SK-N-SH (cell line): ENCODE data around the gene CAPN5. TPM values are rescaled to one million over a fixed set of nuclear protein-coding genes. Genes with fewer than 3 reads are reported as not detected.

ENCODE experiments used
- CTCF ChIA-PET: fragments of 300-600, 350-600 bp; formaldehyde crosslinking; extraction: SDS; loops from one replicate; lab custom pipeline; 2021; lab: Yijun Ruan, JAX
- POLR2A ChIA-PET: fragments of 350-600 bp; sonication (Branson Sonifier 250); formaldehyde crosslinking; extraction: SDS; loops from one replicate; lab custom pipeline; 2020; ENCODE audit warnings: antibody characterized with exemption, inconsistent platforms; lab: Yijun Ruan, JAX
- DNase-seq: peaks from one replicate; pipeline ENCODE4 v3.0.0; 2012
- H2AFZ ChIP-seq: fragments of 200-600 bp; sonication (generic); 2 replicates; pipeline ENCODE4 v1.8.1; 2016; ENCODE audit warnings: antibody characterized with exemption, mild to moderate bottlenecking, low read depth
- H3F3A ChIP-seq: fragments of 200-600 bp; sonication (generic); replicated peaks from 2 replicates; pipeline ENCODE3; 2016; ENCODE audit warnings: antibody characterized with exemption, mild to moderate bottlenecking; ENCODE audit not compliant: insufficient read depth
- H3K27ac ChIP-seq, 2 experiments: fragments of 200-500 bp in 1 of 2; fragments of 200-600 bp in 1 of 2; sonication (Bioruptor generic) in 1 of 2; sonication (generic), shearing (Covaris generic) in 1 of 2; 2 replicates each; pipeline versions ENCODE4 v1.5.1 to v1.6.1; 2014 to 2016; ENCODE audit warnings: low read depth in 2 of 2, inconsistent platforms in 1 of 2, low read length in 1 of 2, mild to moderate bottlenecking in 1 of 2, mixed read lengths in 1 of 2
- H3K27me3 ChIP-seq: fragments of 200-600 bp; sonication (generic), shearing (Covaris generic); 2 replicates; pipeline ENCODE4 v1.6.1; 2016; ENCODE audit warnings: mixed run types; ENCODE audit not compliant: insufficient read depth
- H3K36me3 ChIP-seq, 2 experiments: fragments of 200-500 bp in 1 of 2; fragments of 200-600 bp in 1 of 2; sonication (Bioruptor generic) in 1 of 2; sonication (generic) in 1 of 2; replicated peaks in 1 of 2; 2 replicates each; pipeline versions ENCODE3 to v1.5.1; 2014 to 2016; ENCODE audit warnings: low read length in 1 of 2, mild to moderate bottlenecking in 1 of 2; ENCODE audit not compliant: insufficient read depth in 2 of 2, control insufficient read depth in 1 of 2
- H3K4me1 ChIP-seq, 2 experiments: fragments of 200-500 bp in 1 of 2; fragments of 200-600 bp in 1 of 2; sonication (Bioruptor generic) in 1 of 2; sonication (generic), shearing (Covaris generic) in 1 of 2; 2 replicates each; pipeline versions ENCODE4 v1.5.1 to v1.6.1; 2014 to 2016; ENCODE audit warnings: low read depth in 1 of 2, low read length in 1 of 2, mixed run types in 1 of 2; ENCODE audit not compliant: insufficient read depth in 2 of 2, control insufficient read depth in 1 of 2
- H3K4me2 ChIP-seq: fragments of 200-600 bp; sonication (generic), shearing (Covaris generic); 2 replicates; pipeline ENCODE4 v1.6.1; 2017; ENCODE audit warnings: mixed run types
- H3K4me3 ChIP-seq, 2 experiments: fragments of 200-500 bp in 1 of 2; fragments of 200-600 bp in 1 of 2; sonication (Bioruptor generic) in 1 of 2; sonication (generic), shearing (Covaris generic) in 1 of 2; 2 replicates each; pipeline versions ENCODE4 v1.5.1 to v1.8.1; 2014 to 2016; ENCODE audit warnings: low read depth in 2 of 2, inconsistent platforms in 1 of 2, low read length in 1 of 2, mild to moderate bottlenecking in 1 of 2, mixed read lengths in 1 of 2, moderate library complexity in 1 of 2
- H3K79me2 ChIP-seq: fragments of 200-600 bp; sonication (generic); 2 replicates; pipeline ENCODE4 v1.8.1; 2017; ENCODE audit warnings: mild to moderate bottlenecking; ENCODE audit not compliant: insufficient read depth
- H3K9ac ChIP-seq: fragments of 200-600 bp; sonication (generic); 2 replicates; pipeline ENCODE4 v1.6.1; 2017; ENCODE audit warnings: mixed run types
- H3K9me2 ChIP-seq: fragments of 200-600 bp; sonication (generic); 2 replicates; pipeline ENCODE4 v1.6.1; 2017; ENCODE audit warnings: mixed run types
- H3K9me3 ChIP-seq: fragments of 200-600 bp; sonication (generic); 2 replicates; pipeline ENCODE4 v1.6.1; 2017; ENCODE audit warnings: mixed run types, mild to moderate bottlenecking, moderate library complexity
- H4K20me1 ChIP-seq: fragments of 200-600 bp; sonication (generic); 2 replicates; pipeline ENCODE4 v1.6.1; 2017; ENCODE audit warnings: mild to moderate bottlenecking, mixed run types; ENCODE audit not compliant: insufficient read depth
- ELF1 ChIP-seq: IDR thresholded peaks from 2 replicates; pipeline ENCODE4 v1.4.0; 2012
- GABPA ChIP-seq: IDR thresholded peaks from 2 replicates; pipeline ENCODE4 v1.4.0; 2012; ENCODE audit warnings: low read depth, mild to moderate bottlenecking
- MEF2A ChIP-seq: IDR thresholded peaks from 2 replicates; pipeline ENCODE4 v1.4.0; 2012; ENCODE audit warnings: low read depth, borderline replicate concordance
- SIN3A ChIP-seq: IDR thresholded peaks from 2 replicates; pipeline ENCODE4 v1.6.1; 2012; ENCODE audit warnings: low read depth, mild to moderate bottlenecking, low read length, moderate library complexity, borderline replicate concordance
- SMC3 ChIP-seq: IDR thresholded peaks from 2 replicates; pipeline ENCODE4 v1.6.1; 2012; ENCODE audit warnings: low read depth, low read length, improper control_type of control experiment
- TCF12 ChIP-seq: IDR thresholded peaks from 2 replicates; pipeline ENCODE4 v1.4.0; 2012
- TEAD4 ChIP-seq: IDR thresholded peaks from 2 replicates; pipeline ENCODE4 v1.4.0; 2012; ENCODE audit warnings: mild to moderate bottlenecking, borderline replicate concordance; ENCODE audit not compliant: insufficient read depth
- YY1 ChIP-seq: IDR thresholded peaks from 2 replicates; pipeline ENCODE4 v1.4.0; 2012; ENCODE audit warnings: low read depth, mild to moderate bottlenecking
- ZBTB33 ChIP-seq: IDR thresholded peaks from 2 replicates; pipeline ENCODE4 v1.4.0; 2012; ENCODE audit warnings: low read depth, borderline replicate concordance
- WGBS: methylation state at CpG from one replicate; pipeline ENCODE4 v1.1.6; 2017; ENCODE audit warnings: low lambda C conversion rate; 5-methylcytosine and 5-hydroxymethylcytosine counted together
- polyA plus RNA-seq, 3 experiments: library from polyadenylated mRNA; depleted of rRNA; stranded (reverse); fragments of >200 nt; gene quantifications; 2 replicates each; pipeline ENCODE4 v1.2.3, GENCODE V29; 2012
- TF ChIP-seq, protein P1 (sequence below): IDR thresholded peaks from 2 replicates; pipeline ENCODE4 v1.4.0; 2012; ENCODE audit warnings: low read depth, borderline replicate concordance

Gene CAPN5
- polyA plus RNA-seq, 1 of the 3 experiments (the other 2 are of a cell fraction) = 33.1 TPM

- peaks cover 40 to 76% of the 10 kb centered on the region in 2 experiments; a peak in 3 of 4 replicates for H3K4me1 ChIP-seq
- peaks cover 4% of the 10 kb centered on the region; the same call in 1 of the 2 replicates for H4K20me1 ChIP-seq
Observed at GRCh38 chr11:77071077-77071476, 4.3 kb downstream of the CAPN5 start.

GRCh38 chr11:77071671-77072605, 5.2 kb downstream of the CAPN5 start:
- peaks cover 38 to 75% of the 10 kb centered on the region in 2 experiments; a peak in 3 of 4 replicates for H3K4me1 ChIP-seq
- no peaks in the 10 kb centered on the region for H3K27me3 ChIP-seq
- peaks cover 42% of the 10 kb centered on the region for H3F3A ChIP-seq
- H3K9me2 ChIP-seq = no peaks in the 10 kb centered on the region
- peak overlapping the region; percentile 94 to 97 for H3K27ac ChIP-seq
- no peak overlapping the region for H3K4me3 ChIP-seq
- peak overlapping the region; percentile 60; the same call in 1 of the 2 replicates for H3K9ac ChIP-seq
- no peaks in the 10 kb centered on the region for H3K9me3 ChIP-seq
- ChIA-PET CTCF (interaction anchor here (0.8 to 4.1 kb wide), 8 partner anchors 10 to 116 kb away, joined by 3 to 66 read pairs (median 11); partner anchors contain the start of gene OMP), POLR2A (interaction anchor here (0.9 to 1.4 kb wide), 2 partner anchors 10 to 13 kb away, joined by 3 to 15 read pairs; no protein-coding TSS in a partner anchor)
- H4K20me1 ChIP-seq = peaks cover 4% of the 10 kb centered on the region; the same call in 1 of the 2 replicates
- peaks cover 0 to 5% of the 10 kb centered on the region in 2 experiments for H3K36me3 ChIP-seq
- H3K4me2 ChIP-seq = peak overlapping the region; percentile 95
- no peak overlapping the region for H2AFZ ChIP-seq
- WGBS = 71% methylated on average over 13 of the region's 15 CpGs
- peaks cover 79% of the 10 kb centered on the region for H3K79me2 ChIP-seq
- no peak for TF ChIP-seq GABPA
- no peak for TF ChIP-seq TEAD4
- no peak for TF ChIP-seq ZBTB33
- TF ChIP-seq ELF1 = no peak
- no peak for DNase-seq

More at GRCh38 chr11:77071077-77071476, 4.3 kb downstream of the CAPN5 start:
- Histone ChIP-seq H3K27me3 (no peaks in the 10 kb centered on the region), H3K9me3 (no peaks in the 10 kb centered on the region), H3K9ac (no peak overlapping the region), H3K36me3 (peaks cover 0 to 5% of the 10 kb centered on the region in 2 experiments), H2AFZ (no peak overlapping the region), H3K4me3 (no peak overlapping the region), H3K9me2 (no peaks in the 10 kb centered on the region), H3F3A (peaks cover 42% of the 10 kb centered on the region), H3K4me2 (peak overlapping the region; percentile 95; the same call in 1 of the 2 replicates), H3K27ac (peak overlapping the region; percentile 94 to 97; a peak in 2 of 4 replicates), H3K79me2 (peaks cover 72% of the 10 kb centered on the region)
- ChIA-PET CTCF (interaction anchor here (1.6 to 2.3 kb wide), 3 partner anchors 20 to 25 kb away, joined by 7 to 12 read pairs (median 12); no protein-coding TSS in a partner anchor), POLR2A (no interaction called here)
- WGBS = 81% methylated on average over 6 of the region's 7 CpGs
- DNase-seq = no peak
- TF ChIP-seq, protein P1, sequence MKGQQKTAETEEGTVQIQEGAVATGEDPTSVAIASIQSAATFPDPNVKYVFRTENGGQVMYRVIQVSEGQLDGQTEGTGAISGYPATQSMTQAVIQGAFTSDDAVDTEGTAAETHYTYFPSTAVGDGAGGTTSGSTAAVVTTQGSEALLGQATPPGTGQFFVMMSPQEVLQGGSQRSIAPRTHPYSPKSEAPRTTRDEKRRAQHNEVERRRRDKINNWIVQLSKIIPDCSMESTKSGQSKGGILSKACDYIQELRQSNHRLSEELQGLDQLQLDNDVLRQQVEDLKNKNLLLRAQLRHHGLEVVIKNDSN = no peak
- TF ChIP-seq MEF2A (no peak), SIN3A (no peak), SMC3 (no peak), YY1 (no peak), GABPA (no peak), TCF12 (no peak)
